ENCODE measurements around the gene DNAAF1.
"Not testable (repeated sequence)": the region's sequence is repeated elsewhere in the genome, so short reads cannot be mapped to it uniquely, and the experiment has no call there.

The DNAAF1 gene

GRCh38 chr16:84214451-84215066, 69.5 kb downstream of the DNAAF1 start:
- DNase-seq: no peak

GRCh38 chr16:84215531-84215930, 70.4 kb downstream of the DNAAF1 start:
- no peak for DNase-seq

DNA sequence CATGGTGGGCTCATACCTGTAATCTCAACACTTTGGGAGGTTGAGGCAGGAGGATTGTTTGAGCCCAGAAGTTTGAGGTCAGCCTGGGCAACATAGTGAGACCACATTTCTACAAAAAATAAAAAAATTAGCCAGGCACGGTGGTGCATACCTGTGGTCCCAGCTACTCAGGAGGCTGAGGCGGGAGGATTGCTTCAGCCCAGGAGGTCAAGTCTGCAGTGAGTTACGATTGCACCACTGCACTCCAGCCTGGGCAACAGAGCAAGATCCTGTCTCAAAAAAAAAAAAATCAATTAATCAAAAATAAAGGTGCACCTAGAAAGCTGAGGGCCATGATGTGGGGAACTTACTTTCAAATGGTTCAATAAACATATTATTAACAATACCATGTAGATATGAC, 71.0 kb downstream of the DNAAF1 start:
- DNase-seq: not testable (repeated sequence)

GRCh38 chr16:84218176-84218823, 73.2 kb downstream of the DNAAF1 start:
- DNase-seq: no peak

DNA sequence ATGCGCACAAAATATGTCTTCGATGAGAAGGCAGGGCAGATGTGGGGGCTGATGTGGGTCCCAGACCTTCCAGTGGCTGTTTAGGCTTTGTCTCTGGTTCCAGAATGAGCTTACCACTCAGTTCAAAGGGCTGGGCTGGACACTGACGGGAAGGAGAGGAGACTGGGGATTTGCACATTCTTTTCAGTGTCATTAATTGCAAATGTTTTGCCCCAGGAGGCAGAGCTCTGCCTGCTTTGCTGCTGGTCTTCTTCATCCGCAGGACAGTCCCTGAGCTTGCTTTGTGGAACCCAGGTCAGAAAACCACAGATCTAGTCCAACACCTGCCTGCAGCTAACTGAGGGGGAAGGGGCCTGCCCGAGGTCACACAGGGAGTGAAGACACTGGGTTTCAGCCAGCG, 73.8 kb downstream of the DNAAF1 start:
- DNase-seq: no peak

DNA sequence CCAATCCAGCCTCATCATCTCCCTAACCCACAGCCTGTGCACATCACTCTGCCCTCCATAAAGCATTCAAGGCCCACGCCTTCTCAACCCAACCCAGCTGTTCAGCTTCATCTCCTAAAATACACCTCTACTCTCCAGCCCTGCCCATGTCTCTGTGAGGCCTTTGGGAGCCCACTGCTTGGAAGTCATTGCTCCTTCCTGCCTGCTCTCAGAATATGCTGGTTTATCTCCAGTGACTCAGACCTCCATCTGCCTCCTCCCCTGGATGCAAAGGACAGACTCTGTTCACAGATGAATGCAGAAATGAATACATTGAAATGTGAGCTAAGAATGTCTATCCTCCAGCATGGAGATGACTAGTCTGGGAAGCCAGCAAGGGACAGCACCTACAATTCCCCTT, 75.7 kb downstream of the DNAAF1 start:
- no peak for DNase-seq

DNA sequence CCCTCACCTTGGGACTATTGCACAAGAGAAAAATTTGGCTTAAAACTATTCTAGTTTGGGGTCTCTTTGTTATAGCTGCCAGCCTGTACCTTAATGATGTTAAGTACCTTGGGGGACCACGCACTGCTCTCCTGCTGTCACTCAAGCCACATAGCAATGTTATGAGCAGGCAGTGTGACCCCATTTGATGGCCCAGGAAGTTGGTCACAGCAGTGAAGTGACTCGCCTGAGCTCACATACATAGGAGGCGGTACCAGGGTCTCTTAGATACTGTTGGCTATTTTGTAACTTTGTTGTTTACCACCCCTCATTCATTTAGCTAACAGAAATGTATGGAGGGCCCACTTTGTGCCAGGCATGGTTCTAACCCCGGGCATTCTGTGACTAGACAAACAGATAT, 78.3 kb downstream of the DNAAF1 start:
- no peak for DNase-seq

GRCh38 chr16:84224554-84224953, 79.4 kb downstream of the DNAAF1 start:
- no peak for DNase-seq

- DNase-seq: no peak
Observed at GRCh38 chr16:84225126-84225525, 80.0 kb downstream of the DNAAF1 start.

- DNase-seq: no peak
Observed at GRCh38 chr16:84225571-84225970, 80.5 kb downstream of the DNAAF1 start.

DNA sequence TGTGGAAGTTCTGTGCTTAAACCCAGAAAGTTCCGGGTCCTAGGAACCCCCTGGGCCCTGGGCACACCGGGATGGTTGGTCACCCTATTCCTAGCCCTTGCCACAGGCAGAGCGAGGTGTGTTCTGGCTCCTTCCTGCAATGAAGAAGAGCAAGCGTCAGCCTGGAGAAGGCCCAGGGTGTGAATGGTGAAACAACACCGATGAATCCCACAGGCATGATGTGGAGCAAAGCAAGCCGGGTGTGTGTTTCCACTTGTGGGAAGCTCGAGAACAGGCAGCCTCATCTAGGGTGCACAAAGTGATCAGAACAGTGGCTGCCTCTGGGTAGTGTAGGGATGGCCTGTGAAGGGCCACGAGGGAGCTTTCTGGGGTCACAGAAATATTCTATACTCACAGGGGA, 80.9 kb downstream of the DNAAF1 start:
- no peak for DNase-seq

Data from NCI-H2029 (cell line).